IPS-20b (cell line): ENCODE results near the gene GPAM.
"Not testable (repeated sequence)": the region's sequence is repeated elsewhere in the genome, so short reads cannot be mapped to it uniquely, and the experiment has no call there.

Experiments used
- H3K27ac ChIP-seq: one replicate; pipeline ENCODE4 v1.5.1; 2013; ENCODE audit warnings: low read length
- H3K27me3 ChIP-seq: 2 replicates; pipeline ENCODE4 v1.6.1; 2013; ENCODE audit warnings: mild to moderate bottlenecking, low read length, inconsistent platforms; ENCODE audit not compliant: insufficient read depth
- H3K36me3 ChIP-seq: 2 replicates; pipeline ENCODE4 v1.6.1; 2013; ENCODE audit warnings: low read depth, mild to moderate bottlenecking, inconsistent platforms, low read length, moderate library complexity; ENCODE audit not compliant: insufficient read depth
- H3K4me1 ChIP-seq: 2 replicates; pipeline ENCODE4 v1.6.1; 2013; ENCODE audit warnings: mild to moderate bottlenecking, control low read depth, inconsistent platforms, low read length, moderate library complexity; ENCODE audit not compliant: insufficient read depth
- H3K4me3 ChIP-seq: 2 replicates; pipeline ENCODE4 v1.5.1; 2013; ENCODE audit warnings: mild to moderate bottlenecking, low read length, inconsistent platforms
- H3K9ac ChIP-seq: 2 replicates; pipeline ENCODE4 v1.6.1; 2013; ENCODE audit warnings: low read depth, mild to moderate bottlenecking, inconsistent platforms, low read length, moderate library complexity
- H3K9me3 ChIP-seq: 2 replicates; pipeline ENCODE4 v1.6.1; 2013; ENCODE audit warnings: mild to moderate bottlenecking, low read depth, low read length, inconsistent platforms; ENCODE audit not compliant: insufficient read depth

The GPAM gene

DNA sequence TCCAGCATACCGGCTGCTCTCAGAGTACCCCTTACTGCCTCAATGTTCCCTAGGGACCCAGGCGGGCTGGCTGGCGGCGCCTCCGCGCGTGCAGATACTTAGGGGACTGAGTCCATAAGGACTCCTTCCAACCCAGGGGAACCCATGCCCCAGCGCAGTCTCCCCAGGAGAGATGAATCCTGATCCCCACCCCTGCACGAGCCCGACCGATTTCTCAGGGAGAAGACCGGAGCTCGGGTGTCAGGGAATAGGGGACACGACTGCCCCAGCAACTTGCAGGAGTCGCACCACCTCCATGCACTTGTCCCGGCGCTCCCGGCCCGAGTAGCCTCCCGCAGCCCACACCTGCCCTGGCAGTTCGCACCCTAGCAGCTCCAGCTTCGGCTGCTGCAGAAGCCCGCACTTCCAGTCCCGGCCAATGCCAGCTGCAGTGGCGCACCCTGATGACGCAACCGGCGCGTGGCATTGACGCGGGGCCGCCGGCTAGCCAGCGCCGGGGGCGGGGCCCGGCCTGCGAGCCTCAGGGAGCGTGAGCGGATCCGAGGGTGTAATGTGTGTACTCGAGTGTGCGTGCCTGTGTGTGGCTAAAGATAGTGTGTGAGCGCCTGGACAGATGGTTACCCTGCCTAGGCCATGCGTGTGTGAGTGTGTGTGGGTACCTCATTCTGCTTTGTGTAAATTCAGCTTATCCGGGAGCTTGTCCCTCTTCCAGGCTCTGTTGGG is at the start of gene GPAM:
TSS of gene GPAM (minus strand) at position 437 of the 723 bp plus-strand sequence. CDS start 1,981 bp downstream, outside the sequence.
- Histone ChIP-seq H3K4me1 (no peaks in the 10 kb centered on the region), H3K36me3 (peaks cover 28% of the 10 kb centered on the region), H3K4me3 (peak within 1 kb of the TSS; percentile 94), H3K27ac (peak within 1 kb of the TSS; percentile 70), H3K27me3 (no peaks in the 10 kb centered on the region), H3K9me3 (peaks cover 5% of the 10 kb centered on the region; the same call in 1 of the 2 replicates), H3K9ac (peak within 1 kb of the TSS; percentile 95)

DNA sequence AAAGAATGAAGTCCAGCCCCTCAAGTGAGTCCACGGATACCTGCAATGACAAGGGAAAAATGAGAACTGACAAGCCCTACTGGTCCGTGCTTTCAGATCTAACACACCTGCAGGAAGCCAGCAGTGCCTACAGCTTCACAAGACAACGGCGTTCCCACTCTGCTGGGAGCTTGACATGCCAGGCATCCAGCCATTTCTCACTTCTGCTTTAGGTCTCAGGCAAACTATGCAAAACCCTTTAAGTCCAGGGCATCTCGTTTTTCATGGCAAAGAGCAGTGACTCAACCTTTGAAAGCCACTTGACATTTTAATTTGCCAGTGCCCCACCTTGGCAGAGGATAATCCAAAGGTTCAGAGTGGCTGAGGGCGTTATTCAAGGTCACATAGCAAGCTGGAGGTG is 49.1 kb upstream of the GPAM start:
- Histone ChIP-seq H3K9ac (no peak overlapping the region), H3K27ac (no peak overlapping the region), H3K27me3 (no peaks in the 10 kb centered on the region), H3K9me3 (no peaks in the 10 kb centered on the region), H3K36me3 (no peaks in the 10 kb centered on the region), H3K4me1 (peaks cover 5% of the 10 kb centered on the region), H3K4me3 (no peak overlapping the region)

GRCh38 chr10:112231602-112232400 is 48.2 kb upstream of the GPAM start:
- Histone ChIP-seq H3K4me1 (peaks cover 5% of the 10 kb centered on the region), H3K9ac (no peak overlapping the region), H3K9me3 (peaks cover 3% of the 10 kb centered on the region; the same call in 1 of the 2 replicates), H3K36me3 (no peaks in the 10 kb centered on the region), H3K27me3 (no peaks in the 10 kb centered on the region), H3K27ac (no peak overlapping the region), H3K4me3 (no peak overlapping the region)

GRCh38 chr10:112230325-112230988 is 46.9 kb upstream of the GPAM start:
- Histone ChIP-seq H3K27me3 (no peaks in the 10 kb centered on the region), H3K27ac (no peak overlapping the region), H3K4me1 (peaks cover 3% of the 10 kb centered on the region), H3K4me3 (no peak overlapping the region), H3K36me3 (no peaks in the 10 kb centered on the region), H3K9me3 (peaks cover 14% of the 10 kb centered on the region), H3K9ac (no peak overlapping the region)

DNA sequence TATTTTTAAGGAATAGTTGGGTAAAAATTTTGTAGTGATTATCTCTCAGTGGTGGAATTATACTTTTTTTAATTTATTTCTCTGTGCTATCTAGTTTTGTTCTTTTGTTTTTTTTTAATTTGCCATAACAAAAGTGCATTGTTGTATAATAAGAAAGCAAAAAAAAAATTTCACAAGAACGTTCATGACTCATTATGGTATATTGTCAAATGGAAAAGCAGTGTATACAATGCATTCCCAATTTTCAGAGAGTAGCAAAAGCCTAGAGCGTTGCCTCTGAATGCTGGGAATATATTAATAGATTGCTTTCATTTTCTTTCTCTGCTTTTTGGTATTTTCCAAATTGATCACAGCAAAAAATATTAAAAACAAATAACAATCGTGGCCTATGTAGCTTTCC is 46.3 kb upstream of the GPAM start:
- Histone ChIP-seq H3K36me3 (no peaks in the 10 kb centered on the region), H3K9me3 (peaks cover 14% of the 10 kb centered on the region), H3K4me1 (no peaks in the 10 kb centered on the region; the same call in 1 of the 2 replicates), H3K4me3 (no peak overlapping the region), H3K9ac (no peak overlapping the region), H3K27ac (no peak overlapping the region), H3K27me3 (no peaks in the 10 kb centered on the region)

DNA sequence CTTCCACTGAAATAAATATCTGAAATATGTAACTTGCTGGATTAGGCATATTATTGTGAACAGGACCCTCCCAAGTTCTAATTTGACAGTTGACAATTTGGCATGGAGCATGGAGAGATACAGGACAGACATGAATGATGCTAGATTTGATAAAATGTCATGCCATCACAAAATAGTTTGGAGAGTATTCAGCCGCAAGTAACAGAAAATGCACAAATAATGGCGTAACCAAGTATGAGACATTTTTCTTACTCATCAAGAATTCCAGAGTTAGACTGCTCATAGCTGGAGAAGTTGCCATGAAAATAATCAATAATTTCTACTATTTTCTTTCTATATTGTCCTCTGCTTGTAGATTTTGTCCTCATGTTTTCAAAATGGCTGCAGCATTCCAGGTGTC is 45.5 kb upstream of the GPAM start:
- H3K4me3 ChIP-seq, result no peak overlapping the region
- no peak overlapping the region for H3K9ac ChIP-seq
- peaks cover 14% of the 10 kb centered on the region for H3K9me3 ChIP-seq
- no peaks in the 10 kb centered on the region; the same call in 1 of the 2 replicates for H3K4me1 ChIP-seq
- H3K36me3 ChIP-seq, result no peaks in the 10 kb centered on the region
- no peak overlapping the region for H3K27ac ChIP-seq
- no peaks in the 10 kb centered on the region for H3K27me3 ChIP-seq

GRCh38 chr10:112228366-112229088 is 45.0 kb upstream of the GPAM start:
- not testable (repeated sequence) for H3K4me3 ChIP-seq, H3K36me3 ChIP-seq, H3K9ac ChIP-seq, H3K27me3 ChIP-seq, H3K4me1 ChIP-seq, H3K27ac ChIP-seq
- peaks cover 14% of the 10 kb centered on the region for H3K9me3 ChIP-seq

GRCh38 chr10:112227331-112227987 is 43.9 kb upstream of the GPAM start:
- Histone ChIP-seq H3K4me3 (no peak overlapping the region), H3K4me1 (no peaks in the 10 kb centered on the region; the same call in 1 of the 2 replicates), H3K9ac (no peak overlapping the region), H3K36me3 (no peaks in the 10 kb centered on the region), H3K27ac (no peak overlapping the region), H3K9me3 (peaks cover 14% of the 10 kb centered on the region), H3K27me3 (no peaks in the 10 kb centered on the region)

- no peak overlapping the region for H3K4me3 ChIP-seq
- H3K36me3 ChIP-seq, result no peaks in the 10 kb centered on the region
- H3K9ac ChIP-seq, result no peak overlapping the region
- H3K9me3 ChIP-seq, result peaks cover 14% of the 10 kb centered on the region
- no peaks in the 10 kb centered on the region for H3K27me3 ChIP-seq
- H3K27ac ChIP-seq, result no peak overlapping the region
- no peaks in the 10 kb centered on the region; the same call in 1 of the 2 replicates for H3K4me1 ChIP-seq
Measured at GRCh38 chr10:112226439-112227248, 43.1 kb upstream of the GPAM start.

DNA sequence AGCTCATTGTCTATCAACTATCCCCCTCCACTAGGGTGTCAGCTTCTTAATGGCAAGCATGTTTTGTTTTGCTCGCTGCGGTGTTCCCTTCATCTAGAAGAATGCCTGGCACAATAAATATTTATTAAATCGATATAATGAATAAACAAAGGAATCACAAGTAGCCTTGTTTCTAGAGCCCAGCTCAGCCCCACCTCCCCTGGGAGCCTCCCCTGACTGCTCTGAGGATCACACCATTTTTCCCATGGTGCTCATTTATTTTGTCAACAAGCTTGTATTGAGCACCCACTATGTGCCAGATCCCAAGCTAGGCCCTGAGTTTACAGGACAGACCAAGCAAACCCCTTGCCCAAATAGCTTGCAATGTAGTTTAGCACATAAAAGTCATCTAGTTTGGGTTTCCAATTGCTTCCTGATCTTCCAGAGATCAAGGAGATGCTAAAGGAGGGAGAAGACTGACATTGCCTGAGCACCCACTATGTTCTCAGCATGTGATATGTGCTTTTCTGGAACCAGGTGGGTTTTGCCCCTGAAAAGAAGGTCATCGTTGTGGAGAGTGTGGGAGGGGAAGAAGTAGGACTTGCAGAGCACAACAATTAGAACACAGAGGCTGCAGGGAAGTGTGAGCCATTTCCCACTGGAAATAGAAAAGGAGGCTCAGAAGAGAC is 42.3 kb upstream of the GPAM start:
- no peaks in the 10 kb centered on the region for H3K4me1 ChIP-seq
- no peak overlapping the region for H3K27ac ChIP-seq
- peaks cover 14% of the 10 kb centered on the region for H3K9me3 ChIP-seq
- H3K27me3 ChIP-seq, result no peaks in the 10 kb centered on the region
- H3K4me3 ChIP-seq, result no peak overlapping the region
- H3K36me3 ChIP-seq, result no peaks in the 10 kb centered on the region
- H3K9ac ChIP-seq, result no peak overlapping the region
